ENCODE results near the gene IRX6.

GRCh38 chr16:55274391-55274790 lies 49.6 kb upstream of the IRX6 start:
- TF ChIP-seq CTCF (IDR thresholded peaks at IDR 0.05) (no peak), POLR2A (IDR thresholded peaks at IDR 0.05) (no peak)
